22Rv1 (cell line): ENCODE results near the gene IPO11.

Experiments used
- ZFX ChIP-seq: fragments of 450-650 bp; IDR thresholded peaks from 2 replicates; pipeline ENCODE4 v1.6.1; 2017; ENCODE audit warnings: antibody characterized with exemption, borderline replicate concordance
- TF ChIP-seq, protein P1 (sequence below): fragments of 450-650 bp; IDR thresholded peaks from 2 replicates; pipeline ENCODE4 v1.5.1; 2017; ENCODE audit warnings: mild to moderate bottlenecking

DNA sequence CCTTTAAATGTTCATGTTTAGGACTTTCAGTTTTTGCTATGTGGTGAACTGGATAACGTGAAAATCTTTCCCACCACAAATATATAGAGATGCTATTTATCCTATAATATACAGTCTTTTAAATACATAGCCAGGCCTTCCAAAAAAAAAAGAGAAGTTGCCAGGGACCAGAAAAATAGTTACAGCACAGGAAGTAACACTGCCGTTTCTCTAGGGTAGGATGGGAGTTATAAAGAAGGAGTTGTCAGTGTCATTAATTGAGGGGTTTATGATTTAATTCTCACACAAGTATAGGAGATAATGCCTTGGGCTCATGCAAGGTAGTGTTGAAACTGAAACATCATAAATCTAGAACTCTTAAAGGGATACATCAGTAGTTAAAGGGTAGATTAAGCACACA lies 250.0 kb downstream of the IPO11 start:
- TF ChIP-seq, protein P1, sequence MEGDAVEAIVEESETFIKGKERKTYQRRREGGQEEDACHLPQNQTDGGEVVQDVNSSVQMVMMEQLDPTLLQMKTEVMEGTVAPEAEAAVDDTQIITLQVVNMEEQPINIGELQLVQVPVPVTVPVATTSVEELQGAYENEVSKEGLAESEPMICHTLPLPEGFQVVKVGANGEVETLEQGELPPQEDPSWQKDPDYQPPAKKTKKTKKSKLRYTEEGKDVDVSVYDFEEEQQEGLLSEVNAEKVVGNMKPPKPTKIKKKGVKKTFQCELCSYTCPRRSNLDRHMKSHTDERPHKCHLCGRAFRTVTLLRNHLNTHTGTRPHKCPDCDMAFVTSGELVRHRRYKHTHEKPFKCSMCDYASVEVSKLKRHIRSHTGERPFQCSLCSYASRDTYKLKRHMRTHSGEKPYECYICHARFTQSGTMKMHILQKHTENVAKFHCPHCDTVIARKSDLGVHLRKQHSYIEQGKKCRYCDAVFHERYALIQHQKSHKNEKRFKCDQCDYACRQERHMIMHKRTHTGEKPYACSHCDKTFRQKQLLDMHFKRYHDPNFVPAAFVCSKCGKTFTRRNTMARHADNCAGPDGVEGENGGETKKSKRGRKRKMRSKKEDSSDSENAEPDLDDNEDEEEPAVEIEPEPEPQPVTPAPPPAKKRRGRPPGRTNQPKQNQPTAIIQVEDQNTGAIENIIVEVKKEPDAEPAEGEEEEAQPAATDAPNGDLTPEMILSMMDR: no peak
- no peak for TF ChIP-seq ZFX
